ENCODE results near the gene MC5R.

DNA sequence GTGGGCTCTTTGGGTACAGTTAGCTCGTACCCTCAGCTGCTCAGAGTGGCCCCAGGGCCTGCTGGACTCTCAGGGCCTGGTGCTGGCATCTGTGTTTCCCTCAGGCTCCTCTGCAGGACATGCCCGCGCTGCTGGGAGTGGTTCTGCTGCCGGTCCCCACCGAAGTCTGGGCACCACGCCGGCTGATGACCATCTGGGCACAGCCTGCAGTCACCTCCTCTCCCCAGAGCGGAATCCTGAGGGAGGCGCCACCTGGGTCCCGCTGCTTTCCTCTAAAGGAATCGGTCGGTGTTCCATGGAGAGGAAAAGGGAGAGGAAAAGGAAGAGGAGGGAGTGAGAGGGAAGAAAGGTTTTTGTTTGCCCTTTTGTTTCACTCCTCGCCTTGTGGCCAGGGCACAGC lies 47.8 kb downstream of the MC5R start:
- TF ChIP-seq, protein P1, sequence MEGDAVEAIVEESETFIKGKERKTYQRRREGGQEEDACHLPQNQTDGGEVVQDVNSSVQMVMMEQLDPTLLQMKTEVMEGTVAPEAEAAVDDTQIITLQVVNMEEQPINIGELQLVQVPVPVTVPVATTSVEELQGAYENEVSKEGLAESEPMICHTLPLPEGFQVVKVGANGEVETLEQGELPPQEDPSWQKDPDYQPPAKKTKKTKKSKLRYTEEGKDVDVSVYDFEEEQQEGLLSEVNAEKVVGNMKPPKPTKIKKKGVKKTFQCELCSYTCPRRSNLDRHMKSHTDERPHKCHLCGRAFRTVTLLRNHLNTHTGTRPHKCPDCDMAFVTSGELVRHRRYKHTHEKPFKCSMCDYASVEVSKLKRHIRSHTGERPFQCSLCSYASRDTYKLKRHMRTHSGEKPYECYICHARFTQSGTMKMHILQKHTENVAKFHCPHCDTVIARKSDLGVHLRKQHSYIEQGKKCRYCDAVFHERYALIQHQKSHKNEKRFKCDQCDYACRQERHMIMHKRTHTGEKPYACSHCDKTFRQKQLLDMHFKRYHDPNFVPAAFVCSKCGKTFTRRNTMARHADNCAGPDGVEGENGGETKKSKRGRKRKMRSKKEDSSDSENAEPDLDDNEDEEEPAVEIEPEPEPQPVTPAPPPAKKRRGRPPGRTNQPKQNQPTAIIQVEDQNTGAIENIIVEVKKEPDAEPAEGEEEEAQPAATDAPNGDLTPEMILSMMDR (IDR thresholded peaks at IDR 0.05), result no peak
- TF ChIP-seq POLR2A (IDR thresholded peaks at IDR 0.05) (no peak), EP300 (IDR thresholded peaks at IDR 0.05) (no peak), POLR2AphosphoS5 (IDR thresholded peaks at IDR 0.05) (no peak)
